IMR-90 (cell line): ENCODE measurements around the gene FER. TPM values are rescaled to one million over a fixed set of nuclear protein-coding genes. Genes with fewer than 3 reads are reported as not detected.

Source experiments
- ATAC-seq: fragments of 200-7000 bp; cut with Tn5 transposase; 2 replicates; pipeline ENCODE4 v1.9.1; 2020; ENCODE audit warnings: low read depth, mild to moderate bottlenecking, moderate library complexity
- BruUV-seq: library from RNA; stranded (reverse); fragments of 400-500 nt; replicated peaks from 2 replicates; lab custom pipeline; 2021; lab: Mats Ljungman, UMichigan
- CTCF ChIA-PET: fragments of 300-600 bp; formaldehyde crosslinking; extraction: SDS; loops from one replicate; lab custom pipeline; 2021; ENCODE audit warnings: antibody characterized with exemption; lab: Yijun Ruan, JAX
- POLR2A ChIA-PET: fragments of 300-600 bp; sonication (Branson Sonifier 250); formaldehyde crosslinking; loops from one replicate; lab custom pipeline; 2022; ENCODE audit warnings: antibody characterized with exemption; ENCODE audit not compliant: unreplicated experiment; lab: Charles Lee
- DNase-seq: peaks from one replicate; pipeline ENCODE4 v3.0.0; 2013
- H2AFZ ChIP-seq: replicated peaks from 2 replicates; pipeline ENCODE3; 2013; ENCODE audit warnings: low read length, mild to moderate bottlenecking; ENCODE audit not compliant: poor library complexity
- H2AK5ac ChIP-seq: 2 replicates; pipeline ENCODE4 v1.6.1; 2013; ENCODE audit warnings: low read depth, low read length, inconsistent platforms
- H2AK9ac ChIP-seq: replicated peaks from 2 replicates; pipeline ENCODE3; 2013; ENCODE audit warnings: mild to moderate bottlenecking, low read depth, low read length, moderate library complexity; ENCODE audit not compliant: poor library complexity
- H2BK120ac ChIP-seq: 2 replicates; pipeline ENCODE4 v1.6.1; 2013; ENCODE audit warnings: low read depth, low read length, inconsistent platforms
- H2BK15ac ChIP-seq: 3 replicates; pipeline ENCODE4 v1.6.1; 2013; ENCODE audit warnings: low read depth, low read length, inconsistent platforms
- H2BK20ac ChIP-seq: 2 replicates; pipeline ENCODE4 v1.6.1; 2013; ENCODE audit warnings: low read depth, mild to moderate bottlenecking, inconsistent platforms, low read length, moderate library complexity
- H2BK5ac ChIP-seq: 2 replicates; pipeline ENCODE4 v1.6.1; 2013; ENCODE audit warnings: mild to moderate bottlenecking, low read depth, low read length, inconsistent platforms; ENCODE audit not compliant: poor library complexity, severe bottlenecking
- H3K14ac ChIP-seq: replicated peaks from 2 replicates; pipeline ENCODE4 v1.6.1; 2013; ENCODE audit warnings: low read depth, low read length, inconsistent platforms
- H3K18ac ChIP-seq: 2 replicates; pipeline ENCODE4 v1.6.1; 2013; ENCODE audit warnings: low read depth, low read length, control low read depth
- H3K23ac ChIP-seq: 2 replicates; pipeline ENCODE4 v1.6.1; 2013; ENCODE audit warnings: low read depth, low read length, inconsistent platforms
- H3K27ac ChIP-seq: 2 replicates; pipeline ENCODE4 v1.5.1; 2013; ENCODE audit warnings: mild to moderate bottlenecking, control low read depth, low read length; ENCODE audit not compliant: insufficient read depth
- H3K27me3 ChIP-seq: 2 replicates; pipeline ENCODE4 v1.6.1; 2013; ENCODE audit warnings: low read length; ENCODE audit not compliant: control insufficient read depth, insufficient read depth
- H3K36me3 ChIP-seq: 2 replicates; pipeline ENCODE4 v1.6.1; 2013; ENCODE audit warnings: low read length, mixed read lengths; ENCODE audit not compliant: control insufficient read depth, insufficient read depth
- H3K4ac ChIP-seq: 2 replicates; pipeline ENCODE4 v1.6.1; 2013; ENCODE audit warnings: low read depth, low read length, inconsistent platforms
- H3K4me1 ChIP-seq: 2 replicates; pipeline ENCODE4 v1.6.1; 2013; ENCODE audit warnings: low read length, mixed read lengths; ENCODE audit not compliant: control insufficient read depth, insufficient read depth
- H3K4me2 ChIP-seq: 2 replicates; pipeline ENCODE4 v1.6.1; 2013; ENCODE audit warnings: low read depth, mild to moderate bottlenecking, control low read depth, low read length, moderate library complexity
- H3K4me3 ChIP-seq: 2 replicates; pipeline ENCODE4 v1.5.1; 2013; ENCODE audit warnings: low read depth, mild to moderate bottlenecking, control low read depth, low read length, moderate library complexity; ENCODE audit not compliant: insufficient read depth
- H3K56ac ChIP-seq: 2 replicates; pipeline ENCODE4 v1.6.1; 2013; ENCODE audit warnings: low read length, inconsistent platforms; ENCODE audit not compliant: insufficient read depth; ENCODE audit errors: extremely low read depth
- H3K79me1 ChIP-seq, 2 experiments: 2 replicates each; pipeline ENCODE4 v1.6.1; 2013; ENCODE audit warnings: low read length in 2 of 2, inconsistent platforms in 1 of 2, low read depth in 1 of 2
- H3K9ac ChIP-seq: 2 replicates; pipeline ENCODE4 v1.6.1; 2013; ENCODE audit warnings: low read depth, low read length, control low read depth
- H3K9me1 ChIP-seq: 2 replicates; pipeline ENCODE4 v1.6.1; 2013; ENCODE audit warnings: low read length, inconsistent platforms; ENCODE audit not compliant: insufficient read depth
- H3K9me3 ChIP-seq: 2 replicates; pipeline ENCODE4 v1.6.1; 2013; ENCODE audit warnings: low read length; ENCODE audit not compliant: control insufficient read depth, insufficient read depth
- H4K20me1 ChIP-seq: 2 replicates; pipeline ENCODE4 v1.6.1; 2013; ENCODE audit warnings: low read length, inconsistent platforms; ENCODE audit not compliant: insufficient read depth
- H4K5ac ChIP-seq: 2 replicates; pipeline ENCODE4 v1.6.1; 2013; ENCODE audit warnings: mild to moderate bottlenecking, low read depth, low read length, control low read depth
- H4K8ac ChIP-seq, 2 experiments: 2 replicates each; pipeline ENCODE4 v1.6.1; 2013; ENCODE audit warnings: low read depth in 2 of 2, low read length in 2 of 2, control low read depth in 1 of 2, inconsistent platforms in 1 of 2
- H4K91ac ChIP-seq: 2 replicates; pipeline ENCODE4 v1.6.1; 2013; ENCODE audit warnings: low read depth, low read length, inconsistent platforms; ENCODE audit not compliant: insufficient read depth
- BHLHE40 ChIP-seq: fragments of 150-350 bp; IDR thresholded peaks from 2 replicates; pipeline ENCODE4 v1.6.1; 2016; ENCODE audit warnings: mild to moderate bottlenecking, low read depth, low read length
- CEBPB ChIP-seq: IDR thresholded peaks from 2 replicates; pipeline ENCODE4 v1.6.1; 2012; ENCODE audit warnings: low read depth, low read length, improper control_type of control experiment
- CHD1 ChIP-seq: IDR thresholded peaks from 2 replicates; pipeline ENCODE4 v1.6.1; 2012; ENCODE audit warnings: low read depth, low read length, improper control_type of control experiment
- CTCF ChIP-seq: conservative IDR thresholded peaks from 2 replicates; pipeline ENCODE4 v1.5.1; 2012; ENCODE audit warnings: mild to moderate bottlenecking, low read depth, low read length, improper control_type of control experiment
- NFE2L2 ChIP-seq: fragments of 150-350 bp; IDR thresholded peaks from 2 replicates; pipeline ENCODE4 v1.6.1; 2016; ENCODE audit warnings: low read depth, mild to moderate bottlenecking, low read length
- POLR2A ChIP-seq: IDR thresholded peaks from 2 replicates; pipeline ENCODE4 v1.6.1; 2012; ENCODE audit warnings: mild to moderate bottlenecking, low read depth, low read length
- RAD21 ChIP-seq: IDR thresholded peaks from 2 replicates; pipeline ENCODE4 v1.6.1; 2012; ENCODE audit warnings: low read length, improper control_type of control experiment
- RCOR1 ChIP-seq: IDR thresholded peaks from 2 replicates; pipeline ENCODE4 v1.6.1; 2012; ENCODE audit warnings: mild to moderate bottlenecking, low read length, improper control_type of control experiment; ENCODE audit not compliant: insufficient replicate concordance
- WGBS, 2 experiments: methylation state at CpG; one replicate each; pipeline versions ENCODE4 v1.1.5 to v1.1.7; 2013; ENCODE audit warnings: missing lambda C conversion rate in 2 of 2; ENCODE audit not compliant: insufficient read length in 1 of 2; ENCODE audit errors: extremely low coverage in 2 of 2; 5-methylcytosine and 5-hydroxymethylcytosine counted together
- dilution Hi-C: fragments of 300-500 bp; cut with HindIII; formaldehyde crosslinking; loops from one replicate; pipeline ENCODE4 v1.14.3; 2018; ENCODE audit warnings: low sequenced_read_pairs; ENCODE audit not compliant: unreplicated experiment
- in situ Hi-C: fragments of 300-500 bp; cut with MboI; formaldehyde crosslinking; loops from 3 replicates; pipeline ENCODE4 v1.14.3; 2019; ENCODE audit warnings: low sequenced_read_pairs, inconsistent platforms, mixed read lengths
- intact Hi-C: fragments of 100-400 bp; cut with micrococcal nuclease; formaldehyde crosslinking; loops from 2 replicates; pipeline ENCODE4 v1.10.0; 2022
- polyA plus RNA-seq, 3 experiments: library from polyadenylated mRNA; depleted of rRNA; stranded (reverse); fragments of >200 nt; gene quantifications; 2 replicates each; pipeline ENCODE4 v1.2.3, GENCODE V29; 2012; ENCODE audit warnings: low replicate concordance in 1 of 3
- total RNA-seq: library from RNA; depleted of rRNA; stranded (reverse); fragments of >200 nt; gene quantifications from 2 replicates; pipeline ENCODE4 v1.2.3, GENCODE V29; 2012
- TF ChIP-seq, protein P1 (sequence below): fragments of 150-350 bp; IDR thresholded peaks from 2 replicates; pipeline ENCODE4 v1.6.1; 2016; ENCODE audit warnings: low read depth, mild to moderate bottlenecking, low read length, moderate library complexity, borderline replicate concordance

The FER gene
- total and polyA plus RNA-seq, 2 of the 4 experiments (the other 2 are of a cell fraction) = 3.5 to 32.4 TPM

DNA sequence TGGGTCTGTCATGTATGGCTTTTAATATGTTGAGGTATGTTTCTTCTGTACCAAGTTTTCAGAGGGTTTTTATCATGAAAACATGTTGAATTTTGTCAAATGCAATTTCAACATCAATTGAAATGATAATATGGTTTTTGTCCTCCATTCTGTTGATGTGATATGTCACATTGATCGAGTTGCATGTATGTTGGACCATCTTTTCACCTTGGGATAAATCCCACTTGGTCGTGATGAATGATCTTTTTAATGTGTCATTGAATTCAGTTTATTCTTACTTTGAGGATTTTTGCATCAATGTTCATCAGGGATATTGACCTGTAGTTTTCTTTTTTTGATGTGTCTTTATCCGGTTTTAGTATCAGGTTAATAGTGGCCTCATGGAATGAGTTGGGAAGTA lies 373.5 kb downstream of the FER start:
- no peaks in the 10 kb centered on the region for H4K20me1 ChIP-seq
- H2AK5ac ChIP-seq = no peak overlapping the region
- H2BK20ac ChIP-seq = no peak overlapping the region
- H4K5ac ChIP-seq = no peak overlapping the region
- CTCF ChIA-PET = interaction anchor here (1.3 kb wide), 1 partner anchor 14 kb away, joined by 3 read pairs; no protein-coding TSS in a partner anchor
- dilution Hi-C loops (no loop called here), intact Hi-C loops (no loop called here), in situ Hi-C loops (no loop called here)
- H3K27me3 ChIP-seq = no peaks in the 10 kb centered on the region
- no peak overlapping the region for H2BK120ac ChIP-seq
- no peak overlapping the region for H3K14ac ChIP-seq
- H2BK15ac ChIP-seq = no peak overlapping the region
- no peak for ATAC-seq
- no peak overlapping the region for H3K4me2 ChIP-seq
- no peaks in the 10 kb centered on the region for H3K9me1 ChIP-seq
- H3K4me1 ChIP-seq = no peaks in the 10 kb centered on the region
- no peak overlapping the region for H3K23ac ChIP-seq
- no peak overlapping the region for H3K4me3 ChIP-seq
- no peak overlapping the region for H3K56ac ChIP-seq
- no peak overlapping the region for H2BK5ac ChIP-seq
- H4K91ac ChIP-seq = no peak overlapping the region
- H3K79me1 ChIP-seq = peaks cover 0 to 3% of the 10 kb centered on the region in 2 experiments; a peak in 1 of 4 replicates
- H2AFZ ChIP-seq = no peak overlapping the region
- H2AK9ac ChIP-seq = no peak overlapping the region
- H4K8ac ChIP-seq = no peak overlapping the region
- TF ChIP-seq CEBPB (no peak), RAD21 (no peak), CHD1 (no peak), CTCF (no peak), BHLHE40 (no peak), NFE2L2 (no peak), POLR2A (no peak), RCOR1 (no peak)
- TF ChIP-seq, protein P1, sequence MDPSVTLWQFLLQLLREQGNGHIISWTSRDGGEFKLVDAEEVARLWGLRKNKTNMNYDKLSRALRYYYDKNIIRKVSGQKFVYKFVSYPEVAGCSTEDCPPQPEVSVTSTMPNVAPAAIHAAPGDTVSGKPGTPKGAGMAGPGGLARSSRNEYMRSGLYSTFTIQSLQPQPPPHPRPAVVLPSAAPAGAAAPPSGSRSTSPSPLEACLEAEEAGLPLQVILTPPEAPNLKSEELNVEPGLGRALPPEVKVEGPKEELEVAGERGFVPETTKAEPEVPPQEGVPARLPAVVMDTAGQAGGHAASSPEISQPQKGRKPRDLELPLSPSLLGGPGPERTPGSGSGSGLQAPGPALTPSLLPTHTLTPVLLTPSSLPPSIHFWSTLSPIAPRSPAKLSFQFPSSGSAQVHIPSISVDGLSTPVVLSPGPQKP = no peak
- no TSS peak for BruUV-seq
- H3K36me3 ChIP-seq = no peaks in the 10 kb centered on the region
- DNase-seq = no peak
- H3K9me3 ChIP-seq = no peaks in the 10 kb centered on the region; the same call in 1 of the 2 replicates
- H3K27ac ChIP-seq = no peak overlapping the region
- no peak overlapping the region for H3K9ac ChIP-seq
- H3K18ac ChIP-seq = no peak overlapping the region
- no peak overlapping the region for H3K4ac ChIP-seq
- POLR2A ChIA-PET = no interaction called here
- no CpG with 5 or more reads among the region's 3 CpGs for WGBS, 2 experiments
